Transverse colon (tissue), 3 donors: ENCODE measurements around the gene FMO3.

Experiments used
- POLR2A ChIP-seq: fragments of 450-650 bp; IDR thresholded peaks from one replicate; pipeline ENCODE4 v1.6.1; 2016; ENCODE audit warnings: antibody characterized with exemption, mild to moderate bottlenecking, moderate library complexity
- TF ChIP-seq, protein P1 (sequence below), 5 experiments: fragments of 200-600 bp in 3 of 5; fragments of 450-650 bp in 2 of 5; sonication (generic) in 3 of 5; IDR thresholded peaks; 1 replicate in 2 of 5; 2 replicates in 3 of 5; pipeline ENCODE4 v1.5.1; 2016 to 2017; ENCODE audit warnings: antibody characterized with exemption in 5 of 5, inconsistent platforms in 3 of 5, mild to moderate bottlenecking in 2 of 5, moderate library complexity in 1 of 5

DNA sequence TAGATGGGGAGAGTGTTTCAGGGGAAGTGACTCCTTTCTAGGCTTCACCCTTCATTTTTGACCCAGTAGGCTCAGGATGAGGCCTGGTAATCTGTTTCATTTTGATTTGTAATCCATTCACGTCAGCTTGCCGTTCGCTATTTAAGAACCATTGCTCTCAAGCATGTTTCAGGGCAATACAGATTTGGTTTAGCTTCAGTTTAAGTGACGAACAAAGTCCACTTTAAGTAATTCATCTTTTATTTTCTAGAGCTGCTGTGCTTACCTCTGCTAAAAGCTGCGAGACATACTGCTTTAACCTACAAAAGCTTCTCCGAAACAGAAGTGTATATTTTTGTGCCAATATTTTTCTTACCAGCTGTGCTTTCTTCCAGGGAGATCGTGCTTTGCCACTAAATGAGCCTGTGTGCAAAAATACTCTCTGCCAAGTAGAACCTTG, 8.9 kb upstream of the FMO3 start:
- TF ChIP-seq, protein P1, sequence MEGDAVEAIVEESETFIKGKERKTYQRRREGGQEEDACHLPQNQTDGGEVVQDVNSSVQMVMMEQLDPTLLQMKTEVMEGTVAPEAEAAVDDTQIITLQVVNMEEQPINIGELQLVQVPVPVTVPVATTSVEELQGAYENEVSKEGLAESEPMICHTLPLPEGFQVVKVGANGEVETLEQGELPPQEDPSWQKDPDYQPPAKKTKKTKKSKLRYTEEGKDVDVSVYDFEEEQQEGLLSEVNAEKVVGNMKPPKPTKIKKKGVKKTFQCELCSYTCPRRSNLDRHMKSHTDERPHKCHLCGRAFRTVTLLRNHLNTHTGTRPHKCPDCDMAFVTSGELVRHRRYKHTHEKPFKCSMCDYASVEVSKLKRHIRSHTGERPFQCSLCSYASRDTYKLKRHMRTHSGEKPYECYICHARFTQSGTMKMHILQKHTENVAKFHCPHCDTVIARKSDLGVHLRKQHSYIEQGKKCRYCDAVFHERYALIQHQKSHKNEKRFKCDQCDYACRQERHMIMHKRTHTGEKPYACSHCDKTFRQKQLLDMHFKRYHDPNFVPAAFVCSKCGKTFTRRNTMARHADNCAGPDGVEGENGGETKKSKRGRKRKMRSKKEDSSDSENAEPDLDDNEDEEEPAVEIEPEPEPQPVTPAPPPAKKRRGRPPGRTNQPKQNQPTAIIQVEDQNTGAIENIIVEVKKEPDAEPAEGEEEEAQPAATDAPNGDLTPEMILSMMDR (IDR thresholded peaks at IDR 0.05) = no peak
- TF ChIP-seq POLR2A = no peak
